ENCODE measurements around the gene SH3PXD2A.

SH3PXD2A gene

GRCh38 chr10:103855424-103855823 is at the start of gene SH3PXD2A:
SH3PXD2A (minus strand) TSS chr10:103855576; CDS start chr10:103855266, 310 bp downstream.
- DNase-seq: no peak

GRCh38 chr10:103901299-103901698 is 45.9 kb upstream of the SH3PXD2A start:
- DNase-seq: no peak

GRCh38 chr10:103899312-103899711 is 43.9 kb upstream of the SH3PXD2A start:
- no peak for DNase-seq

GRCh38 chr10:103897241-103897774 is 41.9 kb upstream of the SH3PXD2A start:
- DNase-seq: no peak

- DNase-seq: no peak
Measured at GRCh38 chr10:103896225-103896624, 40.8 kb upstream of the SH3PXD2A start.

GRCh38 chr10:103895411-103896186 is 40.2 kb upstream of the SH3PXD2A start:
- DNase-seq: no peak

GRCh38 chr10:103894441-103894864 is 39.1 kb upstream of the SH3PXD2A start:
- DNase-seq: no peak

GRCh38 chr10:103893817-103894216 is 38.4 kb upstream of the SH3PXD2A start:
- no peak for DNase-seq

- DNase-seq: no peak
Measured at GRCh38 chr10:103892181-103892580, 36.8 kb upstream of the SH3PXD2A start.

- no peak for DNase-seq
Measured at GRCh38 chr10:103890688-103891087, 35.3 kb upstream of the SH3PXD2A start.

- peak; percentile 10 to 25 for DNase-seq
Measured at GRCh38 chr10:103890194-103890658, 34.9 kb upstream of the SH3PXD2A start.

- no peak for DNase-seq
Measured at GRCh38 chr10:103889121-103889720, 33.8 kb upstream of the SH3PXD2A start.

- DNase-seq: peak; percentile 40 to 63
Measured at GRCh38 chr10:103888113-103888841, 32.9 kb upstream of the SH3PXD2A start.

GRCh38 chr10:103885617-103886016 is 30.2 kb upstream of the SH3PXD2A start:
- no peak for DNase-seq

- DNase-seq: peak; percentile 21 to 83
Measured at GRCh38 chr10:103884681-103885139, 29.3 kb upstream of the SH3PXD2A start.

GRCh38 chr10:103882285-103883007 is 27.1 kb upstream of the SH3PXD2A start:
- DNase-seq: no peak

- no peak for DNase-seq
Measured at GRCh38 chr10:103881416-103882284, 26.3 kb upstream of the SH3PXD2A start.

- no peak for DNase-seq
Measured at GRCh38 chr10:103879831-103880230, 24.5 kb upstream of the SH3PXD2A start.

- no peak for DNase-seq
Measured at GRCh38 chr10:103879409-103879808, 24.0 kb upstream of the SH3PXD2A start.

GRCh38 chr10:103877861-103878260 is 22.5 kb upstream of the SH3PXD2A start:
- no peak for DNase-seq

- DNase-seq: no peak
Measured at GRCh38 chr10:103876155-103876554, 20.8 kb upstream of the SH3PXD2A start.
